Measurements from ENCODE around the gene SCP2. TPM values are rescaled to one million over a fixed set of nuclear protein-coding genes. Genes with fewer than 3 reads are reported as not detected.

The SCP2 gene
- polyA plus RNA-seq, 2 donors, result 112 to 158 TPM

- H3K4me1 ChIP-seq (ENCODE audit: control insufficient read depth in 2 of 2, insufficient read depth in 2 of 2, low read length in 1 of 2), result no peaks in the 10 kb centered on the region
- no peak overlapping the region for H3K4me3 ChIP-seq (ENCODE audit: low read depth in 1 of 2, low read length in 2 of 2)
- 95% methylated on average over 4 of the region's 4 CpGs for WGBS, 2 donors
- H3K36me3 ChIP-seq (ENCODE audit: control insufficient read depth in 2 of 2, insufficient read depth in 2 of 2, low read length in 1 of 2), result no peaks in the 10 kb centered on the region
- H3K27me3 ChIP-seq (ENCODE audit: control insufficient read depth in 1 of 2, insufficient read depth in 2 of 2, low read length in 2 of 2), result no peaks in the 10 kb centered on the region
- no peak overlapping the region for H3K27ac ChIP-seq (ENCODE audit: low read depth in 2 of 2, low read length in 1 of 2)
- no peaks in the 10 kb centered on the region for H3K9me3 ChIP-seq (ENCODE audit: control insufficient read depth in 2 of 2, insufficient read depth in 1 of 2, low read depth in 1 of 2, low read length in 1 of 2)
Measured at GRCh38 chr1:53075206-53075605, 148.1 kb downstream of the SCP2 start.

- 64 to 71% methylated on average over 8 of the region's 8 CpGs for WGBS, 2 donors
Measured at GRCh38 chr1:53075761-53076163, 148.7 kb downstream of the SCP2 start.

GRCh38 chr1:53076165-53076564 is 149.1 kb downstream of the SCP2 start:
- no peak overlapping the region for H3K4me3 ChIP-seq (ENCODE audit: low read depth in 1 of 2, low read length in 2 of 2)
- no peak overlapping the region for H3K27ac ChIP-seq (ENCODE audit: low read depth in 2 of 2, low read length in 1 of 2)
- no peaks in the 10 kb centered on the region for H3K27me3 ChIP-seq (ENCODE audit: control insufficient read depth in 1 of 2, insufficient read depth in 2 of 2, low read length in 2 of 2)
- no peaks in the 10 kb centered on the region for H3K36me3 ChIP-seq (ENCODE audit: control insufficient read depth in 2 of 2, insufficient read depth in 2 of 2, low read length in 1 of 2)
- H3K4me1 ChIP-seq (ENCODE audit: control insufficient read depth in 2 of 2, insufficient read depth in 2 of 2, low read length in 1 of 2), result no peaks in the 10 kb centered on the region
- no peaks in the 10 kb centered on the region for H3K9me3 ChIP-seq (ENCODE audit: control insufficient read depth in 2 of 2, insufficient read depth in 1 of 2, low read depth in 1 of 2, low read length in 1 of 2)
- 93 to 95% methylated on average over 9 of the region's 9 CpGs for WGBS, 2 donors

More at GRCh38 chr1:53075761-53076163, 148.7 kb downstream of the SCP2 start:
- Histone ChIP-seq H3K4me3 (ENCODE audit: low read depth in 1 of 2, low read length in 2 of 2) (no peak overlapping the region), H3K27ac (ENCODE audit: low read depth in 2 of 2, low read length in 1 of 2) (no peak overlapping the region), H3K4me1 (ENCODE audit: control insufficient read depth in 2 of 2, insufficient read depth in 2 of 2, low read length in 1 of 2) (no peaks in the 10 kb centered on the region), H3K36me3 (ENCODE audit: control insufficient read depth in 2 of 2, insufficient read depth in 2 of 2, low read length in 1 of 2) (no peaks in the 10 kb centered on the region), H3K27me3 (ENCODE audit: control insufficient read depth in 1 of 2, insufficient read depth in 2 of 2, low read length in 2 of 2) (no peaks in the 10 kb centered on the region), H3K9me3 (ENCODE audit: control insufficient read depth in 2 of 2, insufficient read depth in 1 of 2, low read depth in 1 of 2, low read length in 1 of 2) (no peaks in the 10 kb centered on the region)

GRCh38 chr1:53076721-53077598 is 149.9 kb downstream of the SCP2 start:
- Histone ChIP-seq H3K4me3 (ENCODE audit: low read depth in 1 of 2, low read length in 2 of 2) (no peak overlapping the region), H3K27ac (ENCODE audit: low read depth in 2 of 2, low read length in 1 of 2) (no peak overlapping the region), H3K36me3 (ENCODE audit: control insufficient read depth in 2 of 2, insufficient read depth in 2 of 2, low read length in 1 of 2) (no peaks in the 10 kb centered on the region), H3K27me3 (ENCODE audit: control insufficient read depth in 1 of 2, insufficient read depth in 2 of 2, low read length in 2 of 2) (no peaks in the 10 kb centered on the region), H3K4me1 (ENCODE audit: control insufficient read depth in 2 of 2, insufficient read depth in 2 of 2, low read length in 1 of 2) (no peaks in the 10 kb centered on the region), H3K9me3 (ENCODE audit: control insufficient read depth in 2 of 2, insufficient read depth in 1 of 2, low read depth in 1 of 2, low read length in 1 of 2) (no peaks in the 10 kb centered on the region)
- WGBS, 2 donors, result 89 to 92% methylated on average over 19 of the region's 19 CpGs

- Histone ChIP-seq H3K36me3 (ENCODE audit: control insufficient read depth in 2 of 2, insufficient read depth in 2 of 2, low read length in 1 of 2) (no peaks in the 10 kb centered on the region), H3K4me1 (ENCODE audit: control insufficient read depth in 2 of 2, insufficient read depth in 2 of 2, low read length in 1 of 2) (no peaks in the 10 kb centered on the region), H3K4me3 (ENCODE audit: low read depth in 1 of 2, low read length in 2 of 2) (no peak overlapping the region), H3K27ac (ENCODE audit: low read depth in 2 of 2, low read length in 1 of 2) (no peak overlapping the region), H3K9me3 (ENCODE audit: control insufficient read depth in 2 of 2, insufficient read depth in 1 of 2, low read depth in 1 of 2, low read length in 1 of 2) (no peaks in the 10 kb centered on the region), H3K27me3 (ENCODE audit: control insufficient read depth in 1 of 2, insufficient read depth in 2 of 2, low read length in 2 of 2) (no peaks in the 10 kb centered on the region)
- 92 to 95% methylated on average over 13 of the region's 13 CpGs for WGBS, 2 donors
Measured at GRCh38 chr1:53077599-53077965, 150.5 kb downstream of the SCP2 start.

GRCh38 chr1:53078333-53079101 is 151.4 kb downstream of the SCP2 start:
- Histone ChIP-seq H3K4me1 (ENCODE audit: control insufficient read depth in 2 of 2, insufficient read depth in 2 of 2, low read length in 1 of 2) (no peaks in the 10 kb centered on the region), H3K27ac (ENCODE audit: low read depth in 2 of 2, low read length in 1 of 2) (no peak overlapping the region), H3K36me3 (ENCODE audit: control insufficient read depth in 2 of 2, insufficient read depth in 2 of 2, low read length in 1 of 2) (no peaks in the 10 kb centered on the region), H3K9me3 (ENCODE audit: control insufficient read depth in 2 of 2, insufficient read depth in 1 of 2, low read depth in 1 of 2, low read length in 1 of 2) (no peaks in the 10 kb centered on the region), H3K27me3 (ENCODE audit: control insufficient read depth in 1 of 2, insufficient read depth in 2 of 2, low read length in 2 of 2) (no peaks in the 10 kb centered on the region), H3K4me3 (ENCODE audit: low read depth in 1 of 2, low read length in 2 of 2) (no peak overlapping the region)
- 94% methylated on average over 46 of the region's 46 CpGs for WGBS, 2 donors

GRCh38 chr1:53079251-53079650 is 152.2 kb downstream of the SCP2 start:
- WGBS, 2 donors, result 81 to 85% methylated on average over 4 of the region's 4 CpGs
- Histone ChIP-seq H3K4me3 (ENCODE audit: low read depth in 1 of 2, low read length in 2 of 2) (no peak overlapping the region), H3K27ac (ENCODE audit: low read depth in 2 of 2, low read length in 1 of 2) (no peak overlapping the region), H3K36me3 (ENCODE audit: control insufficient read depth in 2 of 2, insufficient read depth in 2 of 2, low read length in 1 of 2) (no peaks in the 10 kb centered on the region), H3K9me3 (ENCODE audit: control insufficient read depth in 2 of 2, insufficient read depth in 1 of 2, low read depth in 1 of 2, low read length in 1 of 2) (no peaks in the 10 kb centered on the region), H3K27me3 (ENCODE audit: control insufficient read depth in 1 of 2, insufficient read depth in 2 of 2, low read length in 2 of 2) (no peaks in the 10 kb centered on the region), H3K4me1 (ENCODE audit: control insufficient read depth in 2 of 2, insufficient read depth in 2 of 2, low read length in 1 of 2) (no peaks in the 10 kb centered on the region)

GRCh38 chr1:53080041-53080440 is 153.0 kb downstream of the SCP2 start:
- no peaks in the 10 kb centered on the region for H3K27me3 ChIP-seq (ENCODE audit: control insufficient read depth in 1 of 2, insufficient read depth in 2 of 2, low read length in 2 of 2)
- H3K4me1 ChIP-seq (ENCODE audit: control insufficient read depth in 2 of 2, insufficient read depth in 2 of 2, low read length in 1 of 2), result no peaks in the 10 kb centered on the region
- H3K9me3 ChIP-seq (ENCODE audit: control insufficient read depth in 2 of 2, insufficient read depth in 1 of 2, low read depth in 1 of 2, low read length in 1 of 2), result no peaks in the 10 kb centered on the region
- 46 to 82% methylated on average over 3 of the region's 3 CpGs for WGBS, 2 donors
- H3K36me3 ChIP-seq (ENCODE audit: control insufficient read depth in 2 of 2, insufficient read depth in 2 of 2, low read length in 1 of 2), result no peaks in the 10 kb centered on the region
- no peak overlapping the region for H3K4me3 ChIP-seq (ENCODE audit: low read depth in 1 of 2, low read length in 2 of 2)
- no peak overlapping the region for H3K27ac ChIP-seq (ENCODE audit: low read depth in 2 of 2, low read length in 1 of 2)

GRCh38 chr1:53080769-53081168 is 153.7 kb downstream of the SCP2 start:
- WGBS, 2 donors, result 76 to 86% methylated on average over 15 of the region's 15 CpGs
- no peak overlapping the region for H3K27ac ChIP-seq (ENCODE audit: low read depth in 2 of 2, low read length in 1 of 2)
- no peaks in the 10 kb centered on the region for H3K4me1 ChIP-seq (ENCODE audit: control insufficient read depth in 2 of 2, insufficient read depth in 2 of 2, low read length in 1 of 2)
- H3K9me3 ChIP-seq (ENCODE audit: control insufficient read depth in 2 of 2, insufficient read depth in 1 of 2, low read depth in 1 of 2, low read length in 1 of 2), result no peaks in the 10 kb centered on the region
- no peak overlapping the region for H3K4me3 ChIP-seq (ENCODE audit: low read depth in 1 of 2, low read length in 2 of 2)
- H3K36me3 ChIP-seq (ENCODE audit: control insufficient read depth in 2 of 2, insufficient read depth in 2 of 2, low read length in 1 of 2), result no peaks in the 10 kb centered on the region
- H3K27me3 ChIP-seq (ENCODE audit: control insufficient read depth in 1 of 2, insufficient read depth in 2 of 2, low read length in 2 of 2), result no peaks in the 10 kb centered on the region

All from esophagus (tissue), 2 donors.